AG04449 (cell line): ENCODE results near the gene ALOX5.

Experiments used
- CTCF ChIA-PET: fragments of 350-600 bp; formaldehyde crosslinking; extraction: SDS; loops from one replicate; lab custom pipeline; 2021; ENCODE audit warnings: antibody characterized with exemption; lab: Yijun Ruan, JAX
- POLR2A ChIA-PET: fragments of 400-600, 350-600 bp; formaldehyde crosslinking; extraction: SDS; loops from one replicate; lab custom pipeline; 2020; ENCODE audit warnings: antibody characterized with exemption, inconsistent platforms; lab: Yijun Ruan, JAX
- DNase-seq: peaks from one replicate; pipeline ENCODE4 v3.0.0-alpha.2; 2010; ENCODE audit warnings: low read depth, low spot score
- H3K4me3 ChIP-seq: 2 replicates; pipeline ENCODE4 v1.5.1; 2011; ENCODE audit warnings: low read depth, mild to moderate bottlenecking, control low read depth, low read length
- CTCF ChIP-seq: IDR thresholded peaks from one replicate; pipeline ENCODE4 v1.5.1; 2011; ENCODE audit warnings: mild to moderate bottlenecking, moderate library complexity, low read length, control low read depth, inconsistent platforms; ENCODE audit not compliant: insufficient read depth; ENCODE audit errors: missing control alignments

The ALOX5 gene

GRCh38 chr10:45425621-45426563, 51.9 kb downstream of the ALOX5 start:
- DNase-seq: no peak
- ChIA-PET POLR2A (no interaction called here), CTCF (no interaction called here)
- H3K4me3 ChIP-seq: no peak overlapping the region
- no peak for TF ChIP-seq CTCF

- CTCF ChIA-PET: no interaction called here
- POLR2A ChIA-PET: no interaction called here
- no peak overlapping the region for H3K4me3 ChIP-seq
- TF ChIP-seq CTCF: no peak
- DNase-seq: no peak
These were observed 53.4 kb downstream of the ALOX5 start for GRCh38 chr10:45427262-45427969.

DNA sequence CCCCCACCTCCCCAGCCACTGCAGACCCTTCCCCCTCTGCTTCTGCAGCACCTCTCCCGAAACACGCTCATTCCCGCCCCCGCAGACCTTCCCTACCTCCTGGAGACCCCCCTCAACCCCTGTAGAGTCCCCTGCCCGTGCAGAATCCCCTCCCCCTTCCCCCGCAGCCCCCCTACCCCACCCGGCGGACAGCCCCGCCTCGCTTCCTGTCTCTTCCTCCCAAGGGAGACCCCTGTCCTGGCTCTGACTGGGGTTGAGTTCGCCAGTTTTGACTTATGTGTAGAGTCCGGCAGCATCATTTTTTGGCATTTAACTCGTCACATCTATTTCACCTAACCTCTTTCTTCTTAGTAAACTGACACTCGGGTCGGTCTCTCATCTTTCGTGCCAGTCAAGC, 54.0 kb downstream of the ALOX5 start:
- no peak for DNase-seq
- H3K4me3 ChIP-seq: no peak overlapping the region
- ChIA-PET POLR2A (no interaction called here), CTCF (no interaction called here)
- TF ChIP-seq CTCF: no peak

GRCh38 chr10:45428611-45429510, 54.8 kb downstream of the ALOX5 start:
- no peak for TF ChIP-seq CTCF
- ChIA-PET POLR2A (no interaction called here), CTCF (no interaction called here)
- no peak overlapping the region for H3K4me3 ChIP-seq
- DNase-seq: no peak

GRCh38 chr10:45429790-45430189, 55.8 kb downstream of the ALOX5 start:
- ChIA-PET CTCF (no interaction called here), POLR2A (no interaction called here)
- no peak for DNase-seq
- H3K4me3 ChIP-seq: no peak overlapping the region
- no peak for TF ChIP-seq CTCF

- no peak for TF ChIP-seq CTCF
- H3K4me3 ChIP-seq: no peak overlapping the region
- POLR2A ChIA-PET: no interaction called here
- no peak for DNase-seq
- CTCF ChIA-PET: no interaction called here
These were observed 58.1 kb downstream of the ALOX5 start for GRCh38 chr10:45432113-45432512.
